CD4-positive, alpha-beta T cell treated with Interleukin-1 beta for 1 hour (primary cell): ENCODE results near the gene PLXNB3.
"Not testable (repeated sequence)": the region's sequence is repeated elsewhere in the genome, so short reads cannot be mapped to it uniquely, and the experiment has no call there.

Source experiments
- DNase-seq, 2 donors: peaks; one replicate each; pipeline ENCODE4 v3.0.0-alpha.2; 2020 to 2022

PLXNB3 gene

GRCh38 chrX:153763989-153764755, at the start of gene PLXNB3:
TSS of gene PLXNB3 (plus strand) at chrX:153764249. CDS start at chrX:153765536, 1,287 bp downstream.
- DNase-seq: peak; percentile 75 to 78

GRCh38 chrX:153714256-153714655, 49.8 kb upstream of the PLXNB3 start:
- no peak for DNase-seq

GRCh38 chrX:153717445-153717844, 46.6 kb upstream of the PLXNB3 start:
- DNase-seq: no peak

GRCh38 chrX:153719238-153719637, 44.8 kb upstream of the PLXNB3 start:
- DNase-seq: no peak

- no peak for DNase-seq
Measured at GRCh38 chrX:153719701-153720100, 44.3 kb upstream of the PLXNB3 start.

GRCh38 chrX:153722704-153723350, 41.2 kb upstream of the PLXNB3 start:
- no peak for DNase-seq

- DNase-seq: peak in 1 of 2 donors; percentile 45
Measured at GRCh38 chrX:153723351-153724251, 40.4 kb upstream of the PLXNB3 start.

- peak; percentile 91 for DNase-seq
Measured at GRCh38 chrX:153724252-153725038, 39.6 kb upstream of the PLXNB3 start, which contains the start of the genes ABCD1 and BCAP31. TSS of gene ABCD1 (plus strand) at chrX:153724856. CDS start at chrX:153725267, 411 bp downstream. TSS of gene BCAP31 (minus strand) at chrX:153724387. CDS start at chrX:153723244, 1,143 bp downstream.

GRCh38 chrX:153725039-153725831, 38.8 kb upstream of the PLXNB3 start:
- DNase-seq: no peak

GRCh38 chrX:153725832-153726285, 38.2 kb upstream of the PLXNB3 start:
- DNase-seq: no peak

- DNase-seq: peak; percentile 52 to 74
Measured at GRCh38 chrX:153726286-153727122, 37.5 kb upstream of the PLXNB3 start.

- DNase-seq: no peak
Measured at GRCh38 chrX:153727123-153727931, 36.7 kb upstream of the PLXNB3 start.

- no peak for DNase-seq
Measured at GRCh38 chrX:153728095-153728494, 36.0 kb upstream of the PLXNB3 start.

- DNase-seq: no peak
Measured at GRCh38 chrX:153728951-153729631, 35.0 kb upstream of the PLXNB3 start.

- not testable (repeated sequence) for DNase-seq
Measured at GRCh38 chrX:153730115-153730514, 33.9 kb upstream of the PLXNB3 start.

- no peak for DNase-seq
Measured at GRCh38 chrX:153731117-153731844, 32.8 kb upstream of the PLXNB3 start.

- DNase-seq: no peak
Measured at GRCh38 chrX:153731845-153732215, 32.2 kb upstream of the PLXNB3 start.

- peak in 1 of 2 donors; percentile 38 for DNase-seq
Measured at GRCh38 chrX:153732401-153732800, 31.6 kb upstream of the PLXNB3 start.
